ENCODE measurements around the gene CCDC192. TPM values are rescaled to one million over a fixed set of nuclear protein-coding genes. Genes with fewer than 3 reads are reported as not detected.

The CCDC192 gene
- total RNA-seq, 1 donor from 2014 or later = not detected

DNA sequence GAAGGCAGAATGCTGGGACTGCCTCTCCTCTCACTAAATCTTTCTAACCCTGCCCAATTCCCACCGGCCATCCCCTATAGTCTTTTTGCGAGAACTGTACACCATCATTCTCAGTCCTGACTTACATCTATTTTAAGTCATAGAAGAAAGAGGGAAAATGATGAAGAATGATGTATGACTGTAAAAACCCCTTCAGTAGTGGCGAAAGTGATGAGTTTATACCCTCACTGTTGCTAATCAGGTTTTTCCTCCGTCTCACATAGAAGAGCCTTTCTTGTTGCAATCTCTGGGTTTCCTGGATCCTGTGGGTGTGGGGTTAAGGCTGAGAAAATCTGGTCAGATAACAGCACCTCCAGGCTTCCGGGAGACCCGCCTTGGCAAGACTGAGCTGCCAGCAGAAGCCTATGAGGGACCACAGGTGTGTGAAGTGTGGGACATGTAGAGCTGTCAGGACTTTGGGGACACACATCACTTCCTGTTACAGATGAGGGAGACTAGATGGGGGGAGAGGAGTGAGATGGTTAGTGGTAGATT, 233.3 kb downstream of the CCDC192 start:
- no peaks in the 10 kb centered on the region for H3K36me3 ChIP-seq
- no peaks in the 10 kb centered on the region for H3K27me3 ChIP-seq (ENCODE audit: low read depth)
- H3K4me1 ChIP-seq = peaks cover 9% of the 10 kb centered on the region
- H3K9me3 ChIP-seq = no peaks in the 10 kb centered on the region
- no peak overlapping the region for H3K27ac ChIP-seq
- ATAC-seq (peak in 1 of 2 donors; percentile 42), DNase-seq (no peak)
- intact Hi-C loops (cut with DNase I) = no loop called here
- TF ChIP-seq, protein P1, sequence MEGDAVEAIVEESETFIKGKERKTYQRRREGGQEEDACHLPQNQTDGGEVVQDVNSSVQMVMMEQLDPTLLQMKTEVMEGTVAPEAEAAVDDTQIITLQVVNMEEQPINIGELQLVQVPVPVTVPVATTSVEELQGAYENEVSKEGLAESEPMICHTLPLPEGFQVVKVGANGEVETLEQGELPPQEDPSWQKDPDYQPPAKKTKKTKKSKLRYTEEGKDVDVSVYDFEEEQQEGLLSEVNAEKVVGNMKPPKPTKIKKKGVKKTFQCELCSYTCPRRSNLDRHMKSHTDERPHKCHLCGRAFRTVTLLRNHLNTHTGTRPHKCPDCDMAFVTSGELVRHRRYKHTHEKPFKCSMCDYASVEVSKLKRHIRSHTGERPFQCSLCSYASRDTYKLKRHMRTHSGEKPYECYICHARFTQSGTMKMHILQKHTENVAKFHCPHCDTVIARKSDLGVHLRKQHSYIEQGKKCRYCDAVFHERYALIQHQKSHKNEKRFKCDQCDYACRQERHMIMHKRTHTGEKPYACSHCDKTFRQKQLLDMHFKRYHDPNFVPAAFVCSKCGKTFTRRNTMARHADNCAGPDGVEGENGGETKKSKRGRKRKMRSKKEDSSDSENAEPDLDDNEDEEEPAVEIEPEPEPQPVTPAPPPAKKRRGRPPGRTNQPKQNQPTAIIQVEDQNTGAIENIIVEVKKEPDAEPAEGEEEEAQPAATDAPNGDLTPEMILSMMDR (IDR thresholded peaks at IDR 0.05) = no peak
- no peak overlapping the region for H3K4me3 ChIP-seq

DNA sequence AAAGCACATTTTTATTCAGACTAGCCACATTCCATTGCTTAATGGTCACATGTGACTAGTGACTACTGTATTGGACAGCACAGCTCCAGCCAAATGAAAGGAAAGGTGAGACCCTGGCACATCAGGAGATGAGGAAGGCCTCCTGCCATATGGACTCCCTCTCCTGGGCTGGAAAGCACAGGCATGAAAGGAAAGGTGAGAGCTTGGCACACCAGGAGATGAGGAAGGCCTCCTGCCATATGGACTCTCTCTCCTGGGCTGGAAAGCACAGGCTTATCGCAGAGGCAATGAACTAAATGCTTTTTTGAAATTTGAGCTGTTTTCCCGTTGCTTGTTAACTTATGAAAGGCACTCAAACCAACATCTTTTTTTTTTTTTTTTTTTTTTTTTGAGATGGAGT, 235.6 kb downstream of the CCDC192 start:
- no peak for DNase-seq
- Histone ChIP-seq H3K4me1 (peaks cover 18% of the 10 kb centered on the region), H3K27me3 (ENCODE audit: low read depth) (no peaks in the 10 kb centered on the region), H3K36me3 (no peaks in the 10 kb centered on the region), H3K4me3 (no peak overlapping the region), H3K9me3 (no peaks in the 10 kb centered on the region), H3K27ac (no peak overlapping the region)
- TF ChIP-seq, protein P1 (IDR thresholded peaks at IDR 0.05) = no peak
- ATAC-seq = no peak
- intact Hi-C loops (cut with DNase I) = no loop called here

DNA sequence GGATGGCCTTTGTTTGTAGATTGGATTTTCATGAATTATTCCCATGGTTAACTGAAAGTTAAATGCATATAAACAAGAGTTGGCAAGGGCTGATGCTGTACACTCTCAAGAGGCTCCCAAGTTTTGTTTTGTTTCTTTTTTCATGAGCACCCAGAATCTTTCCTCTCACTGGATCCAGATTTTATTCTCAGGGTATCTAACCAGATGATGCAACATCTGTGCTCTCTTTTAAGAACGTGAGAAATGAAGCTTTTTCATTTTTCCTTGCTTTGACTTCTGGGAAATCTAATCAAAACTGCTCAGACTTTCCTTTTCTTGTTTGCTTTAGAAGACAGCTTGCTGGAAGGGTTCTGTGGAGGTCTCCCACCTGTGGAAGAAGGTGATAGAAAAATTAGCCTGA, 237.7 kb downstream of the CCDC192 start:
- Histone ChIP-seq H3K9me3 (no peaks in the 10 kb centered on the region), H3K27ac (no peak overlapping the region), H3K36me3 (no peaks in the 10 kb centered on the region), H3K27me3 (ENCODE audit: low read depth) (no peaks in the 10 kb centered on the region), H3K4me1 (peaks cover 16% of the 10 kb centered on the region), H3K4me3 (no peak overlapping the region)
- TF ChIP-seq, protein P1 (IDR thresholded peaks at IDR 0.05) = no peak
- intact Hi-C loops (cut with DNase I) = no loop called here
- ATAC-seq (no peak), DNase-seq (no peak)

DNA sequence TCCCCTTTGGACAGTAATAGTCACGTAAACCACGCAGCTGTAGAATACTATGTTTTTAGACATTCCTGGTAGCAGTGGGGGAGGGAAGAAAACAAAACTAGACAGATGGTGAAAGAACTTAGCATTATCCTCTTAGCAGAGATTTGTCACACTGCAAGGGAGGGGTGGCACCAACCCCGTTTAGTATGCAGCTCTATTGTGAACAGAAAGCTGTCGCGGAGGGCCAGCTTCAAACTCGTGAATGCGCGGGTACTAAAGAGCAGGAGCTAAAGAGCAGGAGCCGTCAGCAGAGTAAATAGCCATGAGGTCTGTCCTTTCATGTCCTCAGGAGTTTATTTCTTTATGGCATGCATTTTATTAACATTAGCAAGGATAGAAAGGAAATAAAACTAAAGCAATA, 238.5 kb downstream of the CCDC192 start:
- DNase-seq (no peak), ATAC-seq (peak; percentile 38 to 55)
- peaks cover 8% of the 10 kb centered on the region for H3K4me1 ChIP-seq
- intact Hi-C loops (cut with DNase I) = no loop called here
- H3K27ac ChIP-seq = no peak overlapping the region
- no peaks in the 10 kb centered on the region for H3K9me3 ChIP-seq
- no peaks in the 10 kb centered on the region for H3K36me3 ChIP-seq
- H3K4me3 ChIP-seq = peak overlapping the region; percentile 17
- TF ChIP-seq, protein P1 (IDR thresholded peaks at IDR 0.05) = no peak
- H3K27me3 ChIP-seq (ENCODE audit: low read depth) = no peaks in the 10 kb centered on the region

DNA sequence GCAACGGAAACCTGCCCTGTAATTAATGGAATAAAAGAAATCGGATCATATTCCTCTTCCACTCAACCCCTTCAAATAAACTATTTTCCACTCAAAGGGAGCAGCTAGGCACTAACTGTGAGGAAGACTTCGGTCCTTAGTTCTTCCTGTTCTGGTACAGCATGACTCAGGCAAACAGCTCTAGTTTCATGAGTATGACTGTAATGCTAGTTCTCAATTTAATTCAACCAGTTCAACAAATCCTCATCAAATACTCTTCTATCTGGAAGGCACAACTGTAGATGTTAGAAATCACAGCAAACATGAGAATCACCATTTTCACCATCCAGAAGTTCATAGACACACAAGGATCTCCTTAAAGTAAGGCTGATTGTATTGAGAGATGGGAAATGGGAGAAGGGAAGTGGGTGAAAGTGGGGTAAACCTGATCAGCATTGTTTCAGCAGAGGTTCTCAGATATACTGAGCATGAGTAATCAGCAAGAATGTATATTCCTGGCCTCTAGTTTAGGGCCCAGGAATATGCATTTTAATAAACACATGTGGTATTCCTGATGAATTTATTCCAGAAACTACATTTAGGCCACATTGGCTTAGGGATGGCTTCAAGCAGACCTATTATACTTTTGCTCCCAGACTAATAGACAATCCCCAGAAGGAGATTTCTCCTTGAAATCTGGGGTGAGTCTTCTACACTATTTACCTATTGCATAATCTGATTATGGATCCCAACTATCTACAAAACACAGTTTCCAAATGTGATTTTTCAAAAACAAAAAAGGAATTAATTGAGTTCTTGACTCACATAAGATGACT, 239.3 kb downstream of the CCDC192 start:
- peaks cover 8% of the 10 kb centered on the region for H3K4me1 ChIP-seq
- intact Hi-C loops (cut with DNase I) = no loop called here
- no peak overlapping the region for H3K27ac ChIP-seq

More for the DNA sequence above, 239.3 kb downstream of the CCDC192 start:
- DNase-seq (no peak), ATAC-seq (peak in 1 of 2 donors; percentile 64)
- TF ChIP-seq, protein P1 (IDR thresholded peaks at IDR 0.05) = no peak
- no peaks in the 10 kb centered on the region for H3K27me3 ChIP-seq (ENCODE audit: low read depth)
- no peaks in the 10 kb centered on the region for H3K36me3 ChIP-seq
- H3K4me3 ChIP-seq = no peak overlapping the region
- H3K9me3 ChIP-seq = no peaks in the 10 kb centered on the region
